Kidney epithelial cell (primary cell): Measurements from ENCODE around the gene RUFY2. TPM values are rescaled to one million over a fixed set of nuclear protein-coding genes. Genes with fewer than 3 reads are reported as not detected.

ENCODE experiments used
- DNase-seq: peaks from one replicate; pipeline ENCODE4 v3.0.0-alpha.2; 2010; ENCODE audit warnings: low read depth
- H3K27me3 ChIP-seq: 2 replicates; pipeline ENCODE4 v1.6.0; 2011; ENCODE audit warnings: low read length; ENCODE audit not compliant: control insufficient read depth, insufficient read depth
- H3K36me3 ChIP-seq: 2 replicates; pipeline ENCODE4 v1.5.1; 2011; ENCODE audit warnings: low read length; ENCODE audit not compliant: control insufficient read depth, insufficient read depth
- H3K4me3 ChIP-seq: 2 replicates; pipeline ENCODE4 v1.5.1; 2011; ENCODE audit warnings: low read depth, mild to moderate bottlenecking, control low read depth, low read length
- CTCF ChIP-seq: IDR thresholded peaks from 2 replicates; pipeline ENCODE4 v1.5.1; 2011; ENCODE audit warnings: mild to moderate bottlenecking, moderate library complexity, low read length, control low read depth, inconsistent platforms; ENCODE audit not compliant: insufficient read depth, poor library complexity, severe bottlenecking
- total RNA-seq: library from RNA; depleted of rRNA; stranded (reverse); fragments of >200 nt; gene quantifications from 2 replicates; pipeline ENCODE4 v1.2.3, GENCODE V29; 2015

RUFY2 gene
- total RNA-seq, 1 donor from 2014 or later, result 13.0 TPM

GRCh38 chr10:68296843-68297663 lies 110.0 kb downstream of the RUFY2 start:
- Histone ChIP-seq H3K36me3 (no peaks in the 10 kb centered on the region), H3K27me3 (no peaks in the 10 kb centered on the region), H3K4me3 (no peak overlapping the region)
- DNase-seq, result no peak
- TF ChIP-seq CTCF, result no peak

Other genes with a start within 250 kb of the RUFY2 start
- not detected in 2 replicates for gene ATOH7, start 175.2 kb downstream of the RUFY2 start, total RNA-seq
- 23.0 and 35.3 TPM in 2 replicates for gene HNRNPH3, start 75.2 kb downstream of the RUFY2 start, total RNA-seq
- 3.1 and 4.5 TPM in 2 replicates for gene PBLD, start 74.3 kb downstream of the RUFY2 start, total RNA-seq
- 3.6 and 4.5 TPM in 2 replicates for gene DNA2, start 64.7 kb upstream of the RUFY2 start, total RNA-seq
- gene SLC25A16, start 120.2 kb upstream of the RUFY2 start, total RNA-seq, result 17.1 and 17.7 TPM in 2 replicates
- 1.2 and 2.1 TPM in 2 replicates for gene TET1, start 153.1 kb upstream of the RUFY2 start, total RNA-seq